ENCODE results near the gene GPR65. TPM values are rescaled to one million over a fixed set of nuclear protein-coding genes. Genes with fewer than 3 reads are reported as not detected.

GPR65 gene
- total RNA-seq, 2 experiments from 2014 or later, result 6.1 to 8.2 TPM

GRCh38 chr14:87999277-87999676 is 5.7 kb upstream of the GPR65 start:
- Histone ChIP-seq H2AFZ (ENCODE audit: low read length) (no peak overlapping the region), H3K36me3 (ENCODE audit: insufficient read depth, low read length) (no peaks in the 10 kb centered on the region), H3K9me2 (ENCODE audit: insufficient read depth, low read length) (no peaks in the 10 kb centered on the region), H3K9me3 (ENCODE audit: low read length) (no peaks in the 10 kb centered on the region), H4K20me1 (ENCODE audit: insufficient read depth, low read length) (no peaks in the 10 kb centered on the region), H3K4me2 (ENCODE audit: low read length) (no peak overlapping the region), H3K4me3 (ENCODE audit: low read depth, low read length, poor library complexity, severe bottlenecking) (no peak overlapping the region), H3K27ac (ENCODE audit: low read depth, low read length, poor library complexity, severe bottlenecking) (no peak overlapping the region), H3K4me1 (ENCODE audit: insufficient read depth, low read length, poor library complexity, severe bottlenecking) (peaks cover 16% of the 10 kb centered on the region), H3K79me2 (ENCODE audit: insufficient read depth, low read depth, low read length) (no peaks in the 10 kb centered on the region)
- ChIA-PET CTCF (ENCODE audit: unreplicated experiment) (no interaction called here), POLR2A (no interaction called here)
- BruUV-seq (replicated peaks), result no TSS peak
- TF ChIP-seq CTCF (conservative IDR thresholded peaks at IDR 0.05; ENCODE audit: low read length) (no peak), EZH2phosphoT487 (IDR thresholded peaks at IDR 0.05; ENCODE audit: borderline replicate concordance, low read depth, low read length) (no peak)
- no peak for DNase-seq (ENCODE audit: low spot score)
- intact Hi-C loops (cut with micrococcal nuclease; ENCODE audit: unreplicated experiment), result no loop called here

- ChIA-PET CTCF (ENCODE audit: unreplicated experiment) (interaction anchor here (0.9 kb wide), 1 partner anchor 9 kb away, joined by 3 read pairs; the partner anchor contains the start of gene GALC), POLR2A (interaction anchor here (0.5 to 6.2 kb wide), 4 partner anchors 9 to 1543 kb away, joined by 3 to 66 read pairs (median 4); partner anchors contain the start of gene GALC)
- H2AFZ ChIP-seq (ENCODE audit: low read length), result peak overlapping the region; percentile 73
- H3K4me1 ChIP-seq (ENCODE audit: insufficient read depth, low read length, poor library complexity, severe bottlenecking), result peaks cover 42% of the 10 kb centered on the region
- H3K4me2 ChIP-seq (ENCODE audit: low read length), result peak overlapping the region; percentile 8; the same call in 1 of the 2 replicates
- H3K9me3 ChIP-seq (ENCODE audit: low read length), result no peaks in the 10 kb centered on the region
- peak; percentile 19 for DNase-seq (ENCODE audit: low spot score)
- BruUV-seq (replicated peaks), result no TSS peak
- H3K27ac ChIP-seq (ENCODE audit: low read depth, low read length, poor library complexity, severe bottlenecking), result no peak overlapping the region
- H3K36me3 ChIP-seq (ENCODE audit: insufficient read depth, low read length), result no peaks in the 10 kb centered on the region
- H3K79me2 ChIP-seq (ENCODE audit: insufficient read depth, low read depth, low read length), result peaks cover 24% of the 10 kb centered on the region
- no peaks in the 10 kb centered on the region for H3K9me2 ChIP-seq (ENCODE audit: insufficient read depth, low read length)
- H3K4me3 ChIP-seq (ENCODE audit: low read depth, low read length, poor library complexity, severe bottlenecking), result no peak overlapping the region
- TF ChIP-seq CTCF (conservative IDR thresholded peaks at IDR 0.05; ENCODE audit: low read length) (no peak), EZH2phosphoT487 (IDR thresholded peaks at IDR 0.05; ENCODE audit: borderline replicate concordance, low read depth, low read length) (no peak)
- H4K20me1 ChIP-seq (ENCODE audit: insufficient read depth, low read length), result no peaks in the 10 kb centered on the region
- intact Hi-C loops (cut with micrococcal nuclease; ENCODE audit: unreplicated experiment), result loop anchor here (10.0 kb wide), 2 partner anchors 382 to 792 kb away; partner anchors contain the start of genes EML5 and SPATA7
Measured at GRCh38 chr14:88002421-88003075, 2.4 kb upstream of the GPR65 start.

- no peak for TF ChIP-seq EZH2phosphoT487 (IDR thresholded peaks at IDR 0.05; ENCODE audit: borderline replicate concordance, low read depth, low read length)
- no peak for TF ChIP-seq CTCF (conservative IDR thresholded peaks at IDR 0.05; ENCODE audit: low read length)
- Histone ChIP-seq H3K9me2 (ENCODE audit: insufficient read depth, low read length) (no peaks in the 10 kb centered on the region), H3K4me1 (ENCODE audit: insufficient read depth, low read length, poor library complexity, severe bottlenecking) (peaks cover 42% of the 10 kb centered on the region), H2AFZ (ENCODE audit: low read length) (peak overlapping the region; percentile 73; the same call in 1 of the 2 replicates), H3K4me2 (ENCODE audit: low read length) (no peak overlapping the region), H4K20me1 (ENCODE audit: insufficient read depth, low read length) (no peaks in the 10 kb centered on the region), H3K9me3 (ENCODE audit: low read length) (no peaks in the 10 kb centered on the region), H3K27ac (ENCODE audit: low read depth, low read length, poor library complexity, severe bottlenecking) (no peak overlapping the region), H3K4me3 (ENCODE audit: low read depth, low read length, poor library complexity, severe bottlenecking) (no peak overlapping the region), H3K79me2 (ENCODE audit: insufficient read depth, low read depth, low read length) (peaks cover 33% of the 10 kb centered on the region), H3K36me3 (ENCODE audit: insufficient read depth, low read length) (no peaks in the 10 kb centered on the region)
- CTCF ChIA-PET (ENCODE audit: unreplicated experiment), result no interaction called here
- no peak for DNase-seq (ENCODE audit: low spot score)
- BruUV-seq (replicated peaks), result no TSS peak
- intact Hi-C loops (cut with micrococcal nuclease; ENCODE audit: unreplicated experiment), result loop anchor here (10.0 kb wide), 2 partner anchors 381 to 791 kb away; partner anchors contain the start of genes EML5 and SPATA7
- POLR2A ChIA-PET, result interaction anchor here (0.7 to 6.2 kb wide), 2 partner anchors 10 to 1542 kb away, joined by 5 to 66 read pairs; partner anchors contain the start of gene GALC
Measured at GRCh38 chr14:88003425-88003824, 1.5 kb upstream of the GPR65 start.
